ENCODE results near the gene MAN1B1.

DNA sequence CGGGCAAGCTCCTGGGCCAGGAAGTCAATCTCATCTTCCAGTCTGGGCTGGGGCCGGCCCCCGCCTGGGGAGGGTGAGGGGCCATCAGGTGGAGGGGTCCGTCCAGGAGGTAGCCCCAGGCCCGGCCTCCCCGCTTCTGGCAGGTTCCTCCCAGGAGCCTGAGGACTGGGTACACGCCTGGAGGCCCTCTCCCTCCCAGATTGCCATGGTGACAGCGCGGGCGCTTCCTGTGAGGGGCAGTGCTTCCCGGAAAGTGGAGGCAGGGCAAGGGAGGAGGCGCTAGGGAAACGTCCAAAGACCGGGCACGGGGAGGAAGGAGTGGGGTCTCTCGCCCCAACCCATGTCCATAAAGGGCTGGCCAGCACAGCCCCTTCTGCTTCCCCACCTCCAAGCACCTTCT lies 45.7 kb upstream of the MAN1B1 start:
- TF ChIP-seq FOS (IDR thresholded peaks at IDR 0.05; ENCODE audit: borderline replicate concordance, insufficient read depth, low read length) = no peak
- TF ChIP-seq EZH2 (IDR thresholded peaks at IDR 0.05; ENCODE audit: borderline replicate concordance, low read depth, low read length, severe bottlenecking) = no peak
- TF ChIP-seq, protein P1, sequence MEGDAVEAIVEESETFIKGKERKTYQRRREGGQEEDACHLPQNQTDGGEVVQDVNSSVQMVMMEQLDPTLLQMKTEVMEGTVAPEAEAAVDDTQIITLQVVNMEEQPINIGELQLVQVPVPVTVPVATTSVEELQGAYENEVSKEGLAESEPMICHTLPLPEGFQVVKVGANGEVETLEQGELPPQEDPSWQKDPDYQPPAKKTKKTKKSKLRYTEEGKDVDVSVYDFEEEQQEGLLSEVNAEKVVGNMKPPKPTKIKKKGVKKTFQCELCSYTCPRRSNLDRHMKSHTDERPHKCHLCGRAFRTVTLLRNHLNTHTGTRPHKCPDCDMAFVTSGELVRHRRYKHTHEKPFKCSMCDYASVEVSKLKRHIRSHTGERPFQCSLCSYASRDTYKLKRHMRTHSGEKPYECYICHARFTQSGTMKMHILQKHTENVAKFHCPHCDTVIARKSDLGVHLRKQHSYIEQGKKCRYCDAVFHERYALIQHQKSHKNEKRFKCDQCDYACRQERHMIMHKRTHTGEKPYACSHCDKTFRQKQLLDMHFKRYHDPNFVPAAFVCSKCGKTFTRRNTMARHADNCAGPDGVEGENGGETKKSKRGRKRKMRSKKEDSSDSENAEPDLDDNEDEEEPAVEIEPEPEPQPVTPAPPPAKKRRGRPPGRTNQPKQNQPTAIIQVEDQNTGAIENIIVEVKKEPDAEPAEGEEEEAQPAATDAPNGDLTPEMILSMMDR (IDR thresholded peaks at IDR 0.05; ENCODE audit: extremely low read depth in 1 of 2, insufficient read depth in 1 of 2, low read depth in 1 of 2, low read length in 2 of 2) = no peak
- no peak for TF ChIP-seq POLR2AphosphoS5 (IDR thresholded peaks at IDR 0.05; ENCODE audit: insufficient read depth, low read depth, low read length)
- no peak for TF ChIP-seq POLR2A (IDR thresholded peaks at IDR 0.05; ENCODE audit: low read depth, low read length)
- TF ChIP-seq, protein P2, sequence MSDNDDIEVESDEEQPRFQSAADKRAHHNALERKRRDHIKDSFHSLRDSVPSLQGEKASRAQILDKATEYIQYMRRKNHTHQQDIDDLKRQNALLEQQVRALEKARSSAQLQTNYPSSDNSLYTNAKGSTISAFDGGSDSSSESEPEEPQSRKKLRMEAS (IDR thresholded peaks at IDR 0.05; ENCODE audit: insufficient read depth, insufficient read length) = no peak
- TF ChIP-seq JUN (IDR thresholded peaks at IDR 0.05; ENCODE audit: borderline replicate concordance, insufficient read depth, insufficient read length, low read depth) = no peak
- no peak for TF ChIP-seq GATA2 (IDR thresholded peaks at IDR 0.05; ENCODE audit: insufficient read depth, insufficient read length, low read depth, low read length)
- TF ChIP-seq MYC (IDR thresholded peaks at IDR 0.05; ENCODE audit: low read depth, low read length) = no peak

Measured in endothelial cell of umbilical vein (primary cell).